ENCODE data around the gene RBM38. TPM values are rescaled to one million over a fixed set of nuclear protein-coding genes. Genes with fewer than 3 reads are reported as not detected.

Gene RBM38
- total RNA-seq, 6 donors from 2014 or later = 14.7 to 27.5 (median 22.3) TPM

DNA sequence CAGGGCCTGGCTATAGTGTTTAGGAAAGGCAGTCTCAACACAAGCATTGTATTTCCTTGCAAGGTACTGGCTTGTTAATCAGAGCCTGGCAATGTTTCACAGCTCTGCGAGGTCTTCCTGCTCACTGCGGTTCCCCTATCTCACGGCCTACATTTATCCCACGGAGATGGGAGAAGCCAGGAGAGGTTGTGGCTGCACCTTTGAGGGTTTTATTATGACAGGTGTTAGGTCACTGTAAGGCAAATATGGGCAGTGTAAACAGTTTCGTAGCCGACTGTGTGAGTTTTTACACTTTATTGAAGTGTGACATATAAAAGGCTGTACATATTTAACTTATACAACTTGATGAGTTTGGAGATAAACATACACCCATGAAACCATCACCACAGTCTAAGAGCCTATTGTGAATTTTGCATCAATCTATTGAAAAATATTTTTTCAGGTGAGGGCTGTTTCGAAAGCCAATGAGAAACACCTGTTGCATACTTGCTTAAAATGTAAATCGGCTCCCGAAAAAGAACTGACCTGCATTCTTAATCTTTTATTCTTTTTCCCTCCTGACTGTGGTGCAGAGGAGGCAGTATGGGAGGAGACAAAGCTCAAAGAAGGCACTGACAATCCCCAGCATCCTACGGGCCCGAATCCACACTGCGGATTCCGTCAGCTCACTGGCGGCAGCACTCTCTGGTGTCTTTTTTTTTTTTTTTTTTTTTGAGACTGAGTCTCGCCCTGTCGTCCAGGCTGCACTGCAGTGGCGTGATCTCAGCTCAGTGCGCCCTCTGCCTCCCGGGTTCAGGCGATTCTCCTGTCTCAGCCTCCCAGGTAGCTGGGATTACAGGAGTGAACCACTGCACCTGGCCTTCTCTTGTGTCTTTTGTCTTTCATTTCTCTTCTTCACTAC, 7.5 kb upstream of the RBM38 start:
- no peak overlapping the region for H3K4me3 ChIP-seq
- 84 to 86% methylated on average over 20 of the region's 20 CpGs for WGBS, 2 donors
- H3K27ac ChIP-seq = peak overlapping the region in 2 of 4 donors; percentile 61 to 64
- DNase-seq (no peak), ATAC-seq (ENCODE audit: low FRiP score in 2 of 2) (no peak)
- no peaks in the 10 kb centered on the region for H3K9me3 ChIP-seq
- TF ChIP-seq EP300 (IDR thresholded peaks at IDR 0.05) (no peak), POLR2A (IDR thresholded peaks at IDR 0.05) (no peak), POLR2AphosphoS5 (IDR thresholded peaks at IDR 0.05) (no peak)
- TF ChIP-seq, protein P1, sequence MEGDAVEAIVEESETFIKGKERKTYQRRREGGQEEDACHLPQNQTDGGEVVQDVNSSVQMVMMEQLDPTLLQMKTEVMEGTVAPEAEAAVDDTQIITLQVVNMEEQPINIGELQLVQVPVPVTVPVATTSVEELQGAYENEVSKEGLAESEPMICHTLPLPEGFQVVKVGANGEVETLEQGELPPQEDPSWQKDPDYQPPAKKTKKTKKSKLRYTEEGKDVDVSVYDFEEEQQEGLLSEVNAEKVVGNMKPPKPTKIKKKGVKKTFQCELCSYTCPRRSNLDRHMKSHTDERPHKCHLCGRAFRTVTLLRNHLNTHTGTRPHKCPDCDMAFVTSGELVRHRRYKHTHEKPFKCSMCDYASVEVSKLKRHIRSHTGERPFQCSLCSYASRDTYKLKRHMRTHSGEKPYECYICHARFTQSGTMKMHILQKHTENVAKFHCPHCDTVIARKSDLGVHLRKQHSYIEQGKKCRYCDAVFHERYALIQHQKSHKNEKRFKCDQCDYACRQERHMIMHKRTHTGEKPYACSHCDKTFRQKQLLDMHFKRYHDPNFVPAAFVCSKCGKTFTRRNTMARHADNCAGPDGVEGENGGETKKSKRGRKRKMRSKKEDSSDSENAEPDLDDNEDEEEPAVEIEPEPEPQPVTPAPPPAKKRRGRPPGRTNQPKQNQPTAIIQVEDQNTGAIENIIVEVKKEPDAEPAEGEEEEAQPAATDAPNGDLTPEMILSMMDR (IDR thresholded peaks at IDR 0.05) = no peak
- peaks cover 0 to 16% (median 11%) of the 10 kb centered on the region in 4 donors for H3K4me1 ChIP-seq
- H3K27me3 ChIP-seq = no peaks in the 10 kb centered on the region
- H3K36me3 ChIP-seq = peaks cover 0 to 23% (median 5%) of the 10 kb centered on the region in 4 donors

DNA sequence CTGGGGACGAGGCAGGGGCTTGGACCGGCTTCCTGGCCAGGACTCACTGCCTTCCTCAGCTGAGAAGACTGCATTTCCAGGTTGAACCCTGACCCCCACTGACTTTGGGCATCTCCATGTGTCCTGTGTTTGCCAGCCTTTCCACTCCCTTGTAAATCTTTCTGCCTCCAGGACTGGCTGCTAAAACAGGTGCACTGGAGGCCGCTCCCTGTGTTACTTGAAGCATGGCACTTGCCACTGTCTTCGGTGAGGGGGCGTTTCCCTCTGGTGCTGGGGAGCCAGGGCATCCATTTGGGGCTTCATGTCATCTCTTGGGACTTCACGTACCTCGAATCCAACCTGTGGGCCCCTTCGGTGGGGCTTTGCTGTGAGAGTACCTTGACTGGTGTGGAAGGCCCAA, 6.7 kb upstream of the RBM38 start:
- DNase-seq = no peak
- WGBS, 2 donors = 87 to 89% methylated on average over 3 to 8 of the region's 8 CpGs
- no peak for ATAC-seq (ENCODE audit: low FRiP score in 2 of 2)
- H3K4me1 ChIP-seq = peaks cover under 1 to 24% (median 15%) of the 10 kb centered on the region in 4 donors
- no peaks in the 10 kb centered on the region for H3K27me3 ChIP-seq
- no peaks in the 10 kb centered on the region for H3K9me3 ChIP-seq
- H3K36me3 ChIP-seq = peaks cover 0 to 15% (median 4%) of the 10 kb centered on the region in 4 donors
- TF ChIP-seq POLR2AphosphoS5 (IDR thresholded peaks at IDR 0.05) (no peak), EP300 (IDR thresholded peaks at IDR 0.05) (no peak), POLR2A (IDR thresholded peaks at IDR 0.05) (no peak)
- TF ChIP-seq, protein P1 (IDR thresholded peaks at IDR 0.05) = no peak
- peak overlapping the region in 3 of 4 donors; percentile 39 to 64 (median 61) for H3K27ac ChIP-seq
- H3K4me3 ChIP-seq = no peak overlapping the region

- peaks cover 8 to 31% (median 21%) of the 10 kb centered on the region in 4 donors for H3K4me1 ChIP-seq
- peak overlapping the region; percentile 16 to 80 (median 50) for H3K27ac ChIP-seq
- ATAC-seq (ENCODE audit: low FRiP score in 2 of 2) (no peak), DNase-seq (peak in 1 of 2 donors; percentile 73)
- peaks cover 0 to 9% (median 4%) of the 10 kb centered on the region in 4 donors for H3K36me3 ChIP-seq
- TF ChIP-seq POLR2A (IDR thresholded peaks at IDR 0.05) (no peak), POLR2AphosphoS5 (IDR thresholded peaks at IDR 0.05) (no peak), EP300 (IDR thresholded peaks at IDR 0.05) (no peak)
- TF ChIP-seq, protein P1 (IDR thresholded peaks at IDR 0.05) = no peak
- no peak overlapping the region for H3K4me3 ChIP-seq
- H3K9me3 ChIP-seq = no peaks in the 10 kb centered on the region
- 69 to 88% methylated on average over 21 to 27 of the region's 29 CpGs for WGBS, 2 donors
- H3K27me3 ChIP-seq = no peaks in the 10 kb centered on the region
Observed at GRCh38 chr20:57384953-57385761, 6.0 kb upstream of the RBM38 start.

DNA sequence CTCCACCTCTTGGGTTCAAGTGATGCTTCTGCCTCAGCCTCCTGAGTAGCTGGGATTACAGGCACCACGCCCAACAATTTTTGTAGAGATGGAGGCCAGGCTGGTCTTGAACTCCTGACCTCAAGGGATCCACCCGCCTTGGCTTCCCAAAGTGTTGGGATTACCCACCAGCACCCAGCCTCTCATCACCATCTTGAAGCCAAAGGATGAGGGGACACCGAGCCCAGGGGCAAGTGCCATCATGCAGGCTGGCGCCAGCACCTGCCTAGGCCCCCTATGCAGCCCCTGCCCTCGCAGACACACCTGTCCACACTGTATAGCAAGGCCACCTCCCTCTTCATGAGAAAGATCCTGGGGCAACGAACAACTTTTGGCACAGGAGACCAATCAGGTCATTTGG, 5.3 kb upstream of the RBM38 start:
- TF ChIP-seq POLR2A (IDR thresholded peaks at IDR 0.05) (no peak), POLR2AphosphoS5 (IDR thresholded peaks at IDR 0.05) (no peak), EP300 (IDR thresholded peaks at IDR 0.05) (no peak)
- TF ChIP-seq, protein P1 (IDR thresholded peaks at IDR 0.05) = no peak
- no peak for ATAC-seq (ENCODE audit: low FRiP score in 2 of 2)
- no peaks in the 10 kb centered on the region for H3K27me3 ChIP-seq
- no peak overlapping the region for H3K4me3 ChIP-seq
- H3K4me1 ChIP-seq = peaks cover 13 to 38% (median 29%) of the 10 kb centered on the region in 4 donors
- no peaks in the 10 kb centered on the region for H3K9me3 ChIP-seq
- WGBS, 2 donors = 92 to 93% methylated on average over 6 of the region's 6 CpGs
- peaks cover 0 to 1% (median 0%) of the 10 kb centered on the region in 4 donors for H3K36me3 ChIP-seq
- peak overlapping the region; percentile 16 to 80 (median 50) for H3K27ac ChIP-seq
- no peak for DNase-seq
